HG03558 (cell line): Measurements from ENCODE around the gene PACC1.
"Not testable (repeated sequence)": the region's sequence is repeated elsewhere in the genome, so short reads cannot be mapped to it uniquely, and the experiment has no call there.

Experiments
- ATAC-seq: cut with Tn5 transposase; IDR thresholded peaks from one replicate; pipeline ENCODE4 v1.9.1; 2021; ENCODE audit warnings: moderate number of reproducible peaks; ENCODE audit not compliant: unreplicated experiment; ENCODE audit errors: extremely low read depth

PACC1 gene

DNA sequence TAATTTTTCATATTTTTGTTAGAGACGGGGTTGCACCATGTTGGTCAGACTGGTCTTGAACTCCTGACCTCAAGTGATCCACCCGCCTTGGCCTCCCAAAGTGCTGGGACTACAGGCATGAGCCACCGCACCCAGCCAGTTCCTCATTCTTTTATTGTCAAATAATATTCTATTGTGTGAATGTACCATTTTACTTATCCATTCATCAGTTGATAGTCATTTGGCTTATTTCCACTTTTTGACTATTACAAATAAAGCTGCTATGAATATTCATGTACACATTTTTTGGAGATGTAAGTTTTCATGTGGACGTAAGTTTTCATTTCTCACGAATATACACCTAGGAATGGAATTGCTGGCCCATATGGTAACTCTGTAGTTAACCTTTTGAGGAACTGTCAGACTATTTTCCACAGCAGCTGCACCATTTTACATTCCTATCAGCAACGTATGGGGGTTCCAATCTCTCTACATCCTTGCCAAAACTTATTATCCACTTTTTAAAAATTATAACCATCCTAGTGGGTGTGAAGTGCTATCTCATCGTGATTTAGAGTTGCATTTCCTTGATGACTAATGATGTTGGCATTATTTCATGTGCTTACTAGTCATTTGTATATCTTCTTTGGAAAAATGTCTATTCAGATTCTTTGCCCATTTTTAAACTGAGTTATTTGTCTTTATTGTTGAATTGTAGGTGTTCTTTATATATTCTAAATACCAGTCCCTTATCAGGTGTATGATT, 12.7 kb downstream of the PACC1 start:
- ATAC-seq: no peak

DNA sequence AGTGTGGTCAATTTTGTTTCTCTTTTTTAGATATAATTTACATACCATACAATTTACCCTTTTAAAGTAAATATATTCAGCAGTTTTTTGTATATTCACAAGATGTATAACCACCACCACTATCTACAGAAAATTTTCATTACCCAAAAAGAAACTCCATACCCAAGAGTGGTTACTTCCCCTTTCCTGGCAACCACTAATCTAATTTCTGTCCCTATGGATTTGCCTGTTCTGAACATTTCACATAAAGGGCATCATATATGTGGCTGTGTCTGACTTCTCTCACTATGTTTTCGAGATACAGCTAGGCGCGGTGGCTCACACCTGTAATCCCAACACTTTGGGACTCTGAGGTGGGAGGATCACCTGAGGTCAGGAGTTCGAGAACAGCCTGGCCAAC, 13.6 kb downstream of the PACC1 start:
- no peak for ATAC-seq

GRCh38 chr1:212397171-212397570, 17.5 kb downstream of the PACC1 start:
- ATAC-seq: no peak

DNA sequence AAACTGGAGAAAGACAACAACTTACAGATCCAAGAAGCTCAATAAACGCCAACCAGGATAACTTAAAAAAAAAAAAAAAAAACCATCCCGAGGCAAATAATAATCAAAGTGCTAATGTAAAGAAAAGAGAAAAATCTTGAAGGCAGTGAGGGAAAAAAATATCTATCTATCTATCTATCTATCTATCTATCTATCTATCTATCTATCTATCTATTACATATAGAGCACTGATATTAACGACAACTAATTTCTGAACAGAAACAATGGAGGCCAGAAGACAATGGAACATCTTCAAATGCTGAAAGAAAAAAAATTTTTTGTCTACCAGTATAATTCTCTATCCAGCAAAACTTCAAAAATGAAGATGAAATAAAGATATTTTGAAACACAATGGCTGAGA, 18.0 kb downstream of the PACC1 start:
- ATAC-seq: no peak

- not testable (repeated sequence) for ATAC-seq
These were observed 18.8 kb downstream of the PACC1 start for GRCh38 chr1:212395678-212396437.

DNA sequence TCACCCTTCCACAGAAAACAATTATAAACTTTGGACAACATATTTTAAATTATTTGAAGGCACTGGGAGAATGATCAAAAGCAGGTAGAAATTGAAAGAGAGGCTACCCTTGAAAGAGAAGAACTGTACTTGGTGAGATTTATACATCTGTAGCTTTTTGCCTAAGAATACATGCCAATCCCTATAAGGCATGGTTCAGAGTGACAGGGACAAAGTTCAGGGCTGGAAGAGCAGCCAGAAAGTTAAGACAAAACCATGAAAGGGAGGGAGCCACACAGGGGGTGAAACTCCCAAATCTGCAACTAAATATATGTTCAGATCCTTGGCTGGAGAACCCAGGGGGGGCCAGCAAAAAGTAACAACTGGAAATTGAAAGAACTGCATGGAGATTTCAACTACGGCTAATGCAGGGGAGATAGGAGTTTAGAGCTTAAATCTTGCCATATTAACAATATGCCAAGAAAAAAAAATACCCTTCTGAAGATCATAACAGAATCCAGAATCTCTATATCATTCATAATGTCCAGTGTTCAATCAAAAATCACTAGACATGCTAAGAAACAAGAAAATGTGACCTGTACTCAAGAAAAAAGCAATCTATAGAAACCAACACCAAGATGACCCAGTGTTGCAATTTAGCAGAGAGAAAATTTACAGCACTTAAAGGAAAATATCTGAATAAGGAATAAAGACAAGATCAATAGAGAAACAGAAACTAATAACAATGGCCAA, 25.5 kb downstream of the PACC1 start:
- no peak for ATAC-seq

GRCh38 chr1:212386029-212386428, 28.7 kb downstream of the PACC1 start:
- no peak for ATAC-seq

DNA sequence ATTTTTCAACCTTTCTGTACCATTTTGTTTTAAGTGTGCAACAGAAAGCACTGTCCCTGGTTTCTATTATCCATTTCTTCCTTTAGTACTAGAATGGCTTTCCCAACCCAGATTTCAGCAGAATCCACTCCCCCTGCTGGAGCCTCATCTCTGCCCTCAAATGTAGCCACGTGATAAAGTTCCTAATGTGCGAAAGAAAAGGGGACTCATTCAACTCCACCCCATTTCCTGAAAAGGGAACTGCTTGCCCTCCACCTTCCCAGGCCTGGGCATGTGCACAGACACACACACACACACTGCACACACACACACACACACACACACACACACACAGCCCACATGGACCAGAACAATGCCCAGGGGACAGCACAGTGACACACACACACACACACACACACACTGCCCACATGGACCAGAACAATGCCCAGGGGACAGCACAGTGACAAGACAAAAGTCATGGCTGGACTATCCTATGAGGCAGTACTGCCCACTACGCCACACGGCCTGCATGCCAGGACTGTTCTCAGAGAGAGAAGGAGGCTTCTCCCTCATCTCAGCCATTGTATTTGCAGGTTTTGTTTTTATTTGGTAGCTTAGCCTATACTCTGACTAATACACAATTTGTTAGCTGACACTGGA, 33.2 kb downstream of the PACC1 start:
- no peak for ATAC-seq

GRCh38 chr1:212379366-212379765, 35.3 kb downstream of the PACC1 start:
- no peak for ATAC-seq

DNA sequence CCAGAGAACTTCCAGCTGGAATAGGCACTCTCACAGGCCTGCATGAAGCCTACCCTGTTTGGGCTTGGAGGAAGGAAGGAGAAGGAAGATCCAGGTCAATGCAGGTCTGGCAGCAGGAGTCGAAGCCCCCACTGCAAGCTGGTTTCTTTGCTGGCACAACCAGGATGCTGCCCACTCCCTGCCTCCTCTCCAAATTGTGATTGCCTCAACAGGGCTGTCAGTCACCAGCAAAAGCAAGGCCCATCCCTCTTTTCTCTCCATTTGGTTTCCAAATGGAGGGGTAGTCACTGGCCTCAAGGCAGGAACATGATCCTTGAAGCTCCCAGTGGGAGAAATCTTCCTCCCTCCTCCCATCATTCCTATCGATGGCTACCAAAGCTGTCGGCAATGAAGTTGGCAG, 37.0 kb downstream of the PACC1 start:
- ATAC-seq: no peak

DNA sequence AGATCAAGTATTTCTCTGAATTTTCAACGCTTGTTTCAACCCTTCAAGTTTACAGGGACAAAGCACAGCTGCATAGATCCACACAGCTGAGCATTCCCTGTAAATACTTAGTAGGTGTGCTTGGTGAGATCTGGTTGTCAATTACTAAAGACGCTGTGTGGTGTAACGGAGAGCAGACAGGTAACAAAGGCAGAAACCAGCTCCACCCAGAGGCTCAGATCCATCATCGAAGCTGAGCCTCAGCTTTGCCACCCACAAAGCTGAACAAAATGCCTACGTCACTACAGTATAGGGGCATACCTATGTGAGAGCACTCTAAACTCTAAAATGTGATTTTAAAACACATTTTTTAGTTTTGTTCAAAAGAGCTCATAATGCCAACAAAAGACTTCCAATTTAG, 38.7 kb downstream of the PACC1 start:
- no peak for ATAC-seq

DNA sequence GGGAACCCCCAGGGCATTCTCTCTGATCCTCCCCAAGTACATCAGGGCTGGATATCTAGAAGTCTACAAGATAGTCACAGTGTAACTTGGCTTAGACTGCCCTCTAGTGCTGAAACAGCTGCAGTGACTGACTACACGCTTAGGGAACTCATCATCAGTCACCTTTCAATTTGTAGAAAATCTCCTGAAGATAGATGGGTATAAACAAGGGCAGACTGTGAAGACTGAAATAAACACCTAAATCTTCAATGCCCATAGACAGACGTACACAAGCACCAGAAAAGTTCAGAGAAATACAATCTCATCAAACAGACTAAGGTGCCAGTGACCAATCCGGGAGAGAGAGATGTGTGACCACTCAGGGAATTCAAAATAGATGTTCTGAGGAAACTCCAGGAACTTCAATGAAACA, 46.6 kb downstream of the PACC1 start:
- no peak for ATAC-seq

- no peak for ATAC-seq
These were observed 47.1 kb downstream of the PACC1 start for GRCh38 chr1:212367474-212368072.

GRCh38 chr1:212366901-212367300, 47.8 kb downstream of the PACC1 start:
- no peak for ATAC-seq

DNA sequence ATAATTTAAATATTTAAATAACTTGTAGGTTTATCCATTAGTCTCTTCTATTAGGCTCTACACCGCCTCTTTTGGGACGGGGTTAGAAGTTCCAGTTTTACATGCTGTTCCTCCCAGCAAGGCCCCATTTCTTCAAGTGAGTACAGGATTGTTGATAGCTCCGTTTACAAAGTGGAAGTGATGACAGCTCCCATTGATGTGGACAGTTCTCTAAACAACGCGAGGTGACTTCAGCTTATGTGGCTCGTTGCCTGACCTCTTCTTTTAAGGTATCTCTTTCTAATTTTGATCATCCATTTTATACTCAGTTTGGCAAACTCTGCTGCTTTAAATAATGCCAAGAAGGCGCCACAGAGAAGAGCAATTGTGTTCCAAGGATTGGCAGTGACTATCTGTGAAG, 49.7 kb downstream of the PACC1 start:
- no peak for ATAC-seq

GRCh38 chr1:212359794-212360479, 54.7 kb downstream of the PACC1 start:
- ATAC-seq: no peak

DNA sequence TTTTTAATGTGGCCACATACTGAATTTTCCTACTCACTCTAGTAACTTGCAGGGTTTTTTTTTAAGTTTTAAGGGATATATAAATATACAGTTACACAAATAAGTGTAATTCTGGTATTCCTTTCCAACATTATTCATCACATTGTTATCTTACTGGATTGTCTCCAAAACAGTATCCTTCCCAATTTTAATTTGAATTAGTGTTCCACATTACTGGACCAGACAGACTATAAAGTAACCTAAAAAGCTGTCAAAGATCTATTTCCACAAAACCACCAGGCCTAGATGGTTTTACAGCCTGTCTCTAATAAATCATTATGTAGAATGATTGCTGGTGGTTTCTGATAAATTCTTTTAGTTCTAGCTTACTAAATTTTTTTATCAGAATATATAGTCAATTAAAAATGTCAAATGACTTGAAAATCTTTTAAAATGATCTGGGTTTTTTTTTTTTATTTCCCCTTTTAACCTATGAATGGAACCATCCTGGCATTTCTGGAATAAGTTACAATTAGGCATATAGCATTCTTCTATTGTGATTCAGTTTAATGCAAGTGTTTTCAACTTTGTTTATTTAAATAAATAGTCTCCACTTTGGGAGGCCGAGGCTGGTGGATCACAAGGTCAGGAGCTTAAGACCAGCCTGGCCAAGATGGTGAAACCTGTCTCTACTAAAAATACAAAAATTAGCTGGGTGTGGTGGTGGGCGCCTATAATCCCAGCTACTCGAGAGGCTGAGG, 59.3 kb downstream of the PACC1 start:
- ATAC-seq: no peak

DNA sequence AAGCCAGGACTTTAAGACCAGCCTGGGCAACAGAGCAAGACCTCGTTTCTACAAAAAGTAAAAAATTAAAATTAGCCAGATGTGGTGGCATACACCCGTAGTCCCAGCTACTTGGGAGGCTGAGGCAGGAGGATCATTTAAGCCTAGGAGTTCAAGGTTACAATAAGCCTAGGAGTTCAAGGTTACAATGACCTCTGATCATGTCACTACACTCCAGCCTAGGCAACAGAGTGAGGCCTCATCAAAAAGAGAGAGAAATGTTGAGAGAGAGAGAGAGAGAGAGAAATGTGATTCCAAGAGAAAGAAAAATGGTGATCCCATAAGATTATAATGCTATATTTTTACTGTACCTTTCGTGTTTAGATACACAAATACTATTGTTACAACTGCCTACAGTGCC, 60.2 kb downstream of the PACC1 start:
- no peak for ATAC-seq

DNA sequence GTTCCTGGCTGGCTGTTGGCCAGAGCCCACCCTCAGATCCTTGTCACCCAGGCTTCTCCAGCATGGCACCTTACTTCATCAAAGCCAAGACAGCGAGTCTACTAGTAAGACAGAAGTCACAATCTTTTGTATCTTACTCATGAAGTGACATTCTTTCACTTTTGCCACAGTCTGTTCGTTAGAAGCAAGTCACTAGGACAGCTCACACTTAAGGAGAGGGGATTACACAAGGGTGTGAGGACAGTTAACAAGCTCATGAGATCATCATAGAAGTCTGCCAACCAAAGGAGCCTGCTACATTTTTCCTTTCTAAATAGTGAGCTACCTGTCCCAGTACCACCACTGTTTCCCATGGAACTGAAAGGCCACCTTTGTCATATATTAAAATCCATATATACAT, 61.5 kb downstream of the PACC1 start:
- ATAC-seq: no peak
